Hepatic stellate cell (primary cell): ENCODE results near the gene OR6K3.

Experiments
- DNase-seq: peaks from one replicate; pipeline ENCODE4 v3.0.0; 2011; ENCODE audit warnings: low spot score

OR6K3 gene

GRCh38 chr1:158687037-158687436 is 33.5 kb downstream of the OR6K3 start:
- no peak for DNase-seq

GRCh38 chr1:158686111-158687009 is 34.2 kb downstream of the OR6K3 start, which contains the start of gene SPTA1:
TSS of gene SPTA1 (minus strand) at chr1:158686715. CDS start at chr1:158686517, 198 bp downstream.
- no peak for DNase-seq

GRCh38 chr1:158685085-158685484 is 35.4 kb downstream of the OR6K3 start:
- DNase-seq, result no peak

- no peak for DNase-seq
Measured at GRCh38 chr1:158681606-158682005, 38.9 kb downstream of the OR6K3 start.

GRCh38 chr1:158679289-158679688 is 41.2 kb downstream of the OR6K3 start:
- no peak for DNase-seq

- DNase-seq, result no peak
Measured at GRCh38 chr1:158675563-158676323, 44.8 kb downstream of the OR6K3 start.

- no peak for DNase-seq
Measured at GRCh38 chr1:158674302-158674701, 46.2 kb downstream of the OR6K3 start.
